ENCODE data around the gene ITPK1.

Gene ITPK1

GRCh38 chr14:93044121-93044520 lies 71.6 kb downstream of the ITPK1 start:
- Histone ChIP-seq H3K36me3 (ENCODE audit: control insufficient read depth, insufficient read depth, low read length) (no peaks in the 10 kb centered on the region), H3K9me3 (ENCODE audit: control insufficient read depth, insufficient read depth, low read length) (no peaks in the 10 kb centered on the region), H3K4me1 (ENCODE audit: control insufficient read depth, insufficient read depth, low read length) (peaks cover 25% of the 10 kb centered on the region), H3K27me3 (ENCODE audit: control insufficient read depth, insufficient read depth, low read length) (no peaks in the 10 kb centered on the region), H3K4me3 (ENCODE audit: low read depth, low read length) (no peak overlapping the region), H3K9ac (ENCODE audit: low read depth, low read length) (no peak overlapping the region)

- peaks cover 25% of the 10 kb centered on the region for H3K4me1 ChIP-seq (ENCODE audit: control insufficient read depth, insufficient read depth, low read length)
- H3K9me3 ChIP-seq (ENCODE audit: control insufficient read depth, insufficient read depth, low read length): no peaks in the 10 kb centered on the region
- H3K27me3 ChIP-seq (ENCODE audit: control insufficient read depth, insufficient read depth, low read length): no peaks in the 10 kb centered on the region
- H3K4me3 ChIP-seq (ENCODE audit: low read depth, low read length): no peak overlapping the region
- no peak overlapping the region for H3K9ac ChIP-seq (ENCODE audit: low read depth, low read length)
- no peaks in the 10 kb centered on the region for H3K36me3 ChIP-seq (ENCODE audit: control insufficient read depth, insufficient read depth, low read length)
Measured at GRCh38 chr14:93042968-93043940, 72.5 kb downstream of the ITPK1 start.

- no peaks in the 10 kb centered on the region for H3K36me3 ChIP-seq (ENCODE audit: control insufficient read depth, insufficient read depth, low read length)
- no peak overlapping the region for H3K9ac ChIP-seq (ENCODE audit: low read depth, low read length)
- H3K9me3 ChIP-seq (ENCODE audit: control insufficient read depth, insufficient read depth, low read length): no peaks in the 10 kb centered on the region
- peaks cover 29% of the 10 kb centered on the region for H3K4me1 ChIP-seq (ENCODE audit: control insufficient read depth, insufficient read depth, low read length)
- no peak overlapping the region for H3K4me3 ChIP-seq (ENCODE audit: low read depth, low read length)
- no peaks in the 10 kb centered on the region for H3K27me3 ChIP-seq (ENCODE audit: control insufficient read depth, insufficient read depth, low read length)
Measured at GRCh38 chr14:93041830-93042229, 73.9 kb downstream of the ITPK1 start.

- Histone ChIP-seq H3K36me3 (ENCODE audit: control insufficient read depth, insufficient read depth, low read length) (no peaks in the 10 kb centered on the region), H3K9ac (ENCODE audit: low read depth, low read length) (no peak overlapping the region), H3K9me3 (ENCODE audit: control insufficient read depth, insufficient read depth, low read length) (no peaks in the 10 kb centered on the region), H3K27me3 (ENCODE audit: control insufficient read depth, insufficient read depth, low read length) (no peaks in the 10 kb centered on the region), H3K4me3 (ENCODE audit: low read depth, low read length) (no peak overlapping the region), H3K4me1 (ENCODE audit: control insufficient read depth, insufficient read depth, low read length) (peaks cover 29% of the 10 kb centered on the region)
Measured at GRCh38 chr14:93040982-93041381, 74.7 kb downstream of the ITPK1 start.

- H3K4me3 ChIP-seq (ENCODE audit: low read depth, low read length): no peak overlapping the region
- peaks cover 28% of the 10 kb centered on the region for H3K4me1 ChIP-seq (ENCODE audit: control insufficient read depth, insufficient read depth, low read length)
- H3K9ac ChIP-seq (ENCODE audit: low read depth, low read length): peak overlapping the region; percentile 54
Measured at GRCh38 chr14:93040443-93040842, 75.3 kb downstream of the ITPK1 start.

GRCh38 chr14:93039649-93040315 lies 75.9 kb downstream of the ITPK1 start:
- Histone ChIP-seq H3K9ac (ENCODE audit: low read depth, low read length) (no peak overlapping the region), H3K36me3 (ENCODE audit: control insufficient read depth, insufficient read depth, low read length) (peaks cover 4% of the 10 kb centered on the region), H3K9me3 (ENCODE audit: control insufficient read depth, insufficient read depth, low read length) (no peaks in the 10 kb centered on the region), H3K27me3 (ENCODE audit: control insufficient read depth, insufficient read depth, low read length) (no peaks in the 10 kb centered on the region), H3K4me1 (ENCODE audit: control insufficient read depth, insufficient read depth, low read length) (peaks cover 22% of the 10 kb centered on the region), H3K4me3 (ENCODE audit: low read depth, low read length) (no peak overlapping the region)

More at GRCh38 chr14:93040443-93040842, 75.3 kb downstream of the ITPK1 start:
- Histone ChIP-seq H3K27me3 (ENCODE audit: control insufficient read depth, insufficient read depth, low read length) (no peaks in the 10 kb centered on the region), H3K36me3 (ENCODE audit: control insufficient read depth, insufficient read depth, low read length) (peaks cover 3% of the 10 kb centered on the region), H3K9me3 (ENCODE audit: control insufficient read depth, insufficient read depth, low read length) (no peaks in the 10 kb centered on the region)

- H3K9ac ChIP-seq (ENCODE audit: low read depth, low read length): no peak overlapping the region
- H3K9me3 ChIP-seq (ENCODE audit: control insufficient read depth, insufficient read depth, low read length): no peaks in the 10 kb centered on the region
- no peak overlapping the region for H3K4me3 ChIP-seq (ENCODE audit: low read depth, low read length)
- H3K4me1 ChIP-seq (ENCODE audit: control insufficient read depth, insufficient read depth, low read length): peaks cover 33% of the 10 kb centered on the region
- peaks cover 4% of the 10 kb centered on the region for H3K36me3 ChIP-seq (ENCODE audit: control insufficient read depth, insufficient read depth, low read length)
- no peaks in the 10 kb centered on the region for H3K27me3 ChIP-seq (ENCODE audit: control insufficient read depth, insufficient read depth, low read length)
Measured at GRCh38 chr14:93037351-93037750, 78.4 kb downstream of the ITPK1 start.

- no peaks in the 10 kb centered on the region for H3K9me3 ChIP-seq (ENCODE audit: control insufficient read depth, insufficient read depth, low read length)
- peaks cover 4% of the 10 kb centered on the region for H3K36me3 ChIP-seq (ENCODE audit: control insufficient read depth, insufficient read depth, low read length)
- H3K9ac ChIP-seq (ENCODE audit: low read depth, low read length): peak overlapping the region; percentile 41
- H3K27me3 ChIP-seq (ENCODE audit: control insufficient read depth, insufficient read depth, low read length): no peaks in the 10 kb centered on the region
- H3K4me3 ChIP-seq (ENCODE audit: low read depth, low read length): no peak overlapping the region
- peaks cover 30% of the 10 kb centered on the region for H3K4me1 ChIP-seq (ENCODE audit: control insufficient read depth, insufficient read depth, low read length)
Measured at GRCh38 chr14:93036652-93037345, 78.9 kb downstream of the ITPK1 start.

- Histone ChIP-seq H3K4me1 (ENCODE audit: control insufficient read depth, insufficient read depth, low read length) (peaks cover 26% of the 10 kb centered on the region), H3K9ac (ENCODE audit: low read depth, low read length) (no peak overlapping the region)
Measured at GRCh38 chr14:93035917-93036651, 79.6 kb downstream of the ITPK1 start.

GRCh38 chr14:93035585-93035916 lies 80.2 kb downstream of the ITPK1 start:
- Histone ChIP-seq H3K4me3 (ENCODE audit: low read depth, low read length) (no peak overlapping the region), H3K9me3 (ENCODE audit: control insufficient read depth, insufficient read depth, low read length) (no peaks in the 10 kb centered on the region), H3K4me1 (ENCODE audit: control insufficient read depth, insufficient read depth, low read length) (peaks cover 21% of the 10 kb centered on the region), H3K36me3 (ENCODE audit: control insufficient read depth, insufficient read depth, low read length) (peaks cover 4% of the 10 kb centered on the region), H3K9ac (ENCODE audit: low read depth, low read length) (no peak overlapping the region), H3K27me3 (ENCODE audit: control insufficient read depth, insufficient read depth, low read length) (no peaks in the 10 kb centered on the region)

More at GRCh38 chr14:93035917-93036651, 79.6 kb downstream of the ITPK1 start:
- Histone ChIP-seq H3K36me3 (ENCODE audit: control insufficient read depth, insufficient read depth, low read length) (peaks cover 4% of the 10 kb centered on the region), H3K4me3 (ENCODE audit: low read depth, low read length) (no peak overlapping the region), H3K27me3 (ENCODE audit: control insufficient read depth, insufficient read depth, low read length) (no peaks in the 10 kb centered on the region), H3K9me3 (ENCODE audit: control insufficient read depth, insufficient read depth, low read length) (no peaks in the 10 kb centered on the region)

- H3K27me3 ChIP-seq (ENCODE audit: control insufficient read depth, insufficient read depth, low read length): no peaks in the 10 kb centered on the region
- no peaks in the 10 kb centered on the region for H3K9me3 ChIP-seq (ENCODE audit: control insufficient read depth, insufficient read depth, low read length)
- no peak overlapping the region for H3K9ac ChIP-seq (ENCODE audit: low read depth, low read length)
- peaks cover 4% of the 10 kb centered on the region for H3K36me3 ChIP-seq (ENCODE audit: control insufficient read depth, insufficient read depth, low read length)
- H3K4me3 ChIP-seq (ENCODE audit: low read depth, low read length): no peak overlapping the region
- peaks cover 17% of the 10 kb centered on the region for H3K4me1 ChIP-seq (ENCODE audit: control insufficient read depth, insufficient read depth, low read length)
Measured at GRCh38 chr14:93034671-93034994, 81.1 kb downstream of the ITPK1 start.
